RWPE2 (cell line): ENCODE data around the gene DPM2.

Source experiments
- ATAC-seq: fragments of 200-7000 bp; cut with Tn5 transposase; 3 replicates; pipeline ENCODE4 v1.9.1; 2021; ENCODE audit warnings: low read depth
- DNase-seq: peaks from one replicate; pipeline ENCODE4 v3.0.0-alpha.2; 2020; ENCODE audit warnings: low spot score
- H3K27ac ChIP-seq: fragments of 450-650 bp; 2 replicates; pipeline ENCODE4 v1.5.1; 2017; ENCODE audit warnings: mild to moderate bottlenecking; ENCODE audit not compliant: poor library complexity, severe bottlenecking
- H3K27me3 ChIP-seq: fragments of 250-450 bp; sonication (Bioruptor Pico); 2 replicates; pipeline ENCODE4 v1.5.1; 2021; ENCODE audit warnings: mild to moderate bottlenecking, moderate library complexity; ENCODE audit not compliant: insufficient read depth, poor library complexity, severe bottlenecking
- H3K36me3 ChIP-seq: fragments of 250-450 bp; sonication (Bioruptor Pico); 2 replicates; pipeline ENCODE4 v1.5.1; 2020; ENCODE audit warnings: low read depth, mild to moderate bottlenecking, moderate library complexity
- H3K4me1 ChIP-seq: fragments of 250-450 bp; sonication (Bioruptor Pico); 2 replicates; pipeline ENCODE4 v1.5.1; 2021; ENCODE audit warnings: mild to moderate bottlenecking, moderate library complexity; ENCODE audit not compliant: insufficient read depth, poor library complexity, severe bottlenecking
- H3K4me3 ChIP-seq: fragments of 250-450 bp; sonication (Bioruptor Pico); 2 replicates; pipeline ENCODE4 v1.5.1; 2021; ENCODE audit warnings: mild to moderate bottlenecking, moderate library complexity; ENCODE audit not compliant: severe bottlenecking
- H3K9me3 ChIP-seq: fragments of 250-450 bp; sonication (Bioruptor Pico); 2 replicates; pipeline ENCODE4 v1.5.1; 2021; ENCODE audit warnings: mild to moderate bottlenecking, moderate library complexity; ENCODE audit not compliant: severe bottlenecking
- TF ChIP-seq, protein P1 (sequence below): fragments of 450-650 bp; IDR thresholded peaks from one replicate; pipeline ENCODE4 v1.5.1; 2017; ENCODE audit warnings: mild to moderate bottlenecking, moderate library complexity; ENCODE audit not compliant: poor library complexity, severe bottlenecking

Gene DPM2

DNA sequence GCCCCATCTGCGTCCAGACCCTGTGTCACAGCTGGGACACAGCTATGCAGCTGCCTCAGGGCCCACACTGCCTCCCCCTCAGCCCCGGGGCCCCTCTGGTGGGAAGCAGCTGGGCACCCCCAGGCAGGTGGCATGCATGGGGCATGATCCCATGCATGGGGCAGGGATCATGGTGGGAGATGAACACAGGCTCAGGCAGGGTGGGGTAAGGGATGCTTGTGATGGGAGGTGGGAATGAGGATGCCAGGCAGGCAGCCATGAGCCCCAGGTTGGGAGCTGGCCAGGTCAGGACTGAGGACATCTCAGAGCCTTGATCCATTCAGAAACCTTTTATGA is 23.5 kb upstream of the DPM2 start:
- Histone ChIP-seq H3K9me3 (no peaks in the 10 kb centered on the region), H3K36me3 (no peaks in the 10 kb centered on the region), H3K4me3 (no peak overlapping the region), H3K27ac (peak overlapping the region; percentile 46), H3K27me3 (no peaks in the 10 kb centered on the region), H3K4me1 (peaks cover 17% of the 10 kb centered on the region)
- TF ChIP-seq, protein P1, sequence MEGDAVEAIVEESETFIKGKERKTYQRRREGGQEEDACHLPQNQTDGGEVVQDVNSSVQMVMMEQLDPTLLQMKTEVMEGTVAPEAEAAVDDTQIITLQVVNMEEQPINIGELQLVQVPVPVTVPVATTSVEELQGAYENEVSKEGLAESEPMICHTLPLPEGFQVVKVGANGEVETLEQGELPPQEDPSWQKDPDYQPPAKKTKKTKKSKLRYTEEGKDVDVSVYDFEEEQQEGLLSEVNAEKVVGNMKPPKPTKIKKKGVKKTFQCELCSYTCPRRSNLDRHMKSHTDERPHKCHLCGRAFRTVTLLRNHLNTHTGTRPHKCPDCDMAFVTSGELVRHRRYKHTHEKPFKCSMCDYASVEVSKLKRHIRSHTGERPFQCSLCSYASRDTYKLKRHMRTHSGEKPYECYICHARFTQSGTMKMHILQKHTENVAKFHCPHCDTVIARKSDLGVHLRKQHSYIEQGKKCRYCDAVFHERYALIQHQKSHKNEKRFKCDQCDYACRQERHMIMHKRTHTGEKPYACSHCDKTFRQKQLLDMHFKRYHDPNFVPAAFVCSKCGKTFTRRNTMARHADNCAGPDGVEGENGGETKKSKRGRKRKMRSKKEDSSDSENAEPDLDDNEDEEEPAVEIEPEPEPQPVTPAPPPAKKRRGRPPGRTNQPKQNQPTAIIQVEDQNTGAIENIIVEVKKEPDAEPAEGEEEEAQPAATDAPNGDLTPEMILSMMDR: no peak
- ATAC-seq: no peak
- no peak for DNase-seq

DNA sequence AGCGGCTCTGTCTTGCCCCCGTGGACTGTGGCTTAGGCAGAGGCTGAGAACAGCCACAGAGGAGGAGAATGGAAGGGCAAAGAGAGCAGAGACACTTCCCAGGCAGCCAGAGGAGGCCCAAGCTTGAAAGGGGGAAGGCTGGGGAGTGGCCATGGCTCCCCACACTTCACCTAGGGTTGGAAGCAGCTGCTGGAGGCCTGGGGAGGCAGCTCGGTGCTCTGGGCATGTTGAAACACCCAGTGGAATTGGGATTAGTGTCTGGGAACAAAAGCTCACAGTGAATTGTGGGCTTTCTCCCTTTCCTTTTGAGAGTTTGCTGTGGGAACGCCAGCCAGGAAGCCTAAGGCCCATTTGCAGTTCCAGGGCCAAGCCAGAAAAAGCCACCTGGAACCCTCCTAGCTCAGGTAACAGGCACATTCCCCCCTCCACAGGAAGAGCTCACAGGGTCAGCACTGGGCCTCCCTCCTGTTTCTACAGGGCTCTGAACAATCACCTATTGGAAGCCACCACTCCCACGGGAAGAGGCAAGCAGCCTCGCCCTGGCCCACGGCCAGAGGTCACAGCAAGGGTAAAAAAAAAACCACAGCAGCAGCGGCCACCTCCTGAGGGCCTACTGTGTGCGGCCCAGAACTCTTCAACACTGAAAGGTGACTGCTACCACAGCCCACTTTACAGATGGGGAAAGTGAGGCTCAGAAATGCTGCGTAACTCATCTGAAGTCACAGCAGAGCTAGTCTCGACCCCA is 22.9 kb upstream of the DPM2 start:
- DNase-seq (no peak), ATAC-seq (peak; percentile 51; the same call in 2 of the 3 replicates)
- TF ChIP-seq, protein P1: no peak
- no peaks in the 10 kb centered on the region for H3K36me3 ChIP-seq
- no peak overlapping the region for H3K4me3 ChIP-seq
- peaks cover 16% of the 10 kb centered on the region for H3K4me1 ChIP-seq
- H3K27ac ChIP-seq: peak overlapping the region; percentile 46
- H3K27me3 ChIP-seq: no peaks in the 10 kb centered on the region
- H3K9me3 ChIP-seq: no peaks in the 10 kb centered on the region

DNA sequence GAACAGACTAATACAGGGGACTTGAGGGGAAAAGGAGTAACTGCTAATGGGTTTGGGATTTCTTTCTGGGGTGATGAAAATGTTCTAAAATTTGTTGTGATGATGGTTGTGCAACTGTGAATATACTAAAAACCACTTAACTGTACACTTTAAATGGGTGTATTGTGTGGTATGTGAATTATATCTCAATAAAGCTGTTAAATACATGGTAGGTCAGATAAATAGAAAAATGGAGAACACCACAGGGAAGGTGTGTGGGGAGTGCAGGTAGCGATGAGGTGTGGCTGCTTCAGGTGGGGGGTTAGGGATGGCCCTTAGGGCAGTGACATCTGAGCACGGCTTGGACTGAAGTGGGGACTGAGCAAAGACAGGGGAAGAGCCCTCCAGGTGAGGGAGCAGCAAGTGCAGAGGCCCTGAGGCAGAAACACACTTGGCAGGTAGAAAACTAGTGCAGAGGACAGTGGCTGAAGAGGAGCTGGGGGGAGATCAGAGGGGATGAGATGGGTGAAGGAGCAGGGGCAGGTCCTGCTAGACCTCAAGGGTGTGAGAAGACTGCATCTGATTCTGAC is 22.3 kb upstream of the DPM2 start:
- DNase-seq (no peak), ATAC-seq (no peak)
- no peaks in the 10 kb centered on the region for H3K36me3 ChIP-seq
- no peak overlapping the region for H3K4me3 ChIP-seq
- H3K27ac ChIP-seq: peak overlapping the region; percentile 46
- no peaks in the 10 kb centered on the region for H3K9me3 ChIP-seq
- peaks cover 17% of the 10 kb centered on the region for H3K4me1 ChIP-seq
- H3K27me3 ChIP-seq: no peaks in the 10 kb centered on the region
- TF ChIP-seq, protein P1: no peak

DNA sequence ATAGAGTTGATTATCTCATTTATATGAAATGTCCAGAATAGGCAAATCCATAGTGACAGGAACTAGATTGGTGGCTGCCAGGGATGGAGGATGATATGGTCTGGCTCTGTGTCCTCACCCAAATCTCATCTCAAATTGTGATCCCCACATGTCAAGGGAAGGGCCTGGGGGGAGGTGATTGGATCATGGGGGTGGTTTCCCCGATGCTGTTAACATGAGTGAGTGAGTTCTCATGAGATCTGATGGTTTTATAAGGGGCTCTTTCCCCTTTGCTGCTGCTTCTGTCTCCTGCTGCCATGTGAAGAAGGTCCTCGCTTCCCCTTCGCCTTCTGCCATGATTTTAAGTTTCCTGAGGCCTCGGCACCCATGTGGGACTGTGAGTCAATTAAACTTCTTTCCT is 21.7 kb upstream of the DPM2 start:
- Histone ChIP-seq H3K27ac (no peak overlapping the region), H3K4me1 (peaks cover 17% of the 10 kb centered on the region), H3K36me3 (no peaks in the 10 kb centered on the region)

More for the DNA sequence above, 21.7 kb upstream of the DPM2 start:
- no peaks in the 10 kb centered on the region for H3K9me3 ChIP-seq
- DNase-seq (no peak), ATAC-seq (no peak)
- H3K27me3 ChIP-seq: no peaks in the 10 kb centered on the region
- H3K4me3 ChIP-seq: no peak overlapping the region
- TF ChIP-seq, protein P1: no peak
